ENCODE measurements around the gene CHRM5. TPM values are rescaled to one million over a fixed set of nuclear protein-coding genes. Genes with fewer than 3 reads are reported as not detected.

Gene CHRM5
- total RNA-seq, 2 donors from 2014 or later, result not detected

DNA sequence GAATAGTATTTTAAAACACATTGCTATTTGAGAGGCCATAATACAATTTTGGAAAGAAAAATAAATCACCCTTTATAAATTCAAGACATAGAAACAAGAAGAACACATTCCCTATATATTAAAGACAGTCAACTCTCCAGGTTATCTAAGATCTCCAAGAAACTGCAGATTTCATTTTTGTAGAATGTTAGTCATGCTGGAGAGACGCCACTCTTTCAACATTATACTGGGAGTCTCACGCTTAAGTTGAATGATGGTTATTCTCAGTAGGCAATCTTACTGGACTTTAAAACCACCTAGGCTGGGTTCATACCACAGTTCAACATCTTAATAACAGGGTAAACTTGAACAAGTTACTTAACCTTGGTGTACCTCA is 3.6 kb upstream of the CHRM5 start:
- no peaks in the 10 kb centered on the region for H3K27me3 ChIP-seq
- H3K36me3 ChIP-seq (replicated peaks in 1 of 2; ENCODE audit: insufficient read depth in 1 of 2, low read depth in 2 of 2), result no peaks in the 10 kb centered on the region
- H3K27ac ChIP-seq, result no peak overlapping the region
- DNase-seq (no peak), ATAC-seq (no peak)
- intact Hi-C loops (cut with DNase I), result no loop called here
- H3K9me3 ChIP-seq, result no peaks in the 10 kb centered on the region
- no peak overlapping the region for H3K4me3 ChIP-seq
- H3K4me1 ChIP-seq, result peaks cover 14% of the 10 kb centered on the region
- 81 to 92% methylated on average over 2 of the region's 2 CpGs for WGBS, 2 donors
- TF ChIP-seq, protein P1, sequence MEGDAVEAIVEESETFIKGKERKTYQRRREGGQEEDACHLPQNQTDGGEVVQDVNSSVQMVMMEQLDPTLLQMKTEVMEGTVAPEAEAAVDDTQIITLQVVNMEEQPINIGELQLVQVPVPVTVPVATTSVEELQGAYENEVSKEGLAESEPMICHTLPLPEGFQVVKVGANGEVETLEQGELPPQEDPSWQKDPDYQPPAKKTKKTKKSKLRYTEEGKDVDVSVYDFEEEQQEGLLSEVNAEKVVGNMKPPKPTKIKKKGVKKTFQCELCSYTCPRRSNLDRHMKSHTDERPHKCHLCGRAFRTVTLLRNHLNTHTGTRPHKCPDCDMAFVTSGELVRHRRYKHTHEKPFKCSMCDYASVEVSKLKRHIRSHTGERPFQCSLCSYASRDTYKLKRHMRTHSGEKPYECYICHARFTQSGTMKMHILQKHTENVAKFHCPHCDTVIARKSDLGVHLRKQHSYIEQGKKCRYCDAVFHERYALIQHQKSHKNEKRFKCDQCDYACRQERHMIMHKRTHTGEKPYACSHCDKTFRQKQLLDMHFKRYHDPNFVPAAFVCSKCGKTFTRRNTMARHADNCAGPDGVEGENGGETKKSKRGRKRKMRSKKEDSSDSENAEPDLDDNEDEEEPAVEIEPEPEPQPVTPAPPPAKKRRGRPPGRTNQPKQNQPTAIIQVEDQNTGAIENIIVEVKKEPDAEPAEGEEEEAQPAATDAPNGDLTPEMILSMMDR (IDR thresholded peaks at IDR 0.05), result no peak
- TF ChIP-seq POLR2A (IDR thresholded peaks at IDR 0.05), result no peak

DNA sequence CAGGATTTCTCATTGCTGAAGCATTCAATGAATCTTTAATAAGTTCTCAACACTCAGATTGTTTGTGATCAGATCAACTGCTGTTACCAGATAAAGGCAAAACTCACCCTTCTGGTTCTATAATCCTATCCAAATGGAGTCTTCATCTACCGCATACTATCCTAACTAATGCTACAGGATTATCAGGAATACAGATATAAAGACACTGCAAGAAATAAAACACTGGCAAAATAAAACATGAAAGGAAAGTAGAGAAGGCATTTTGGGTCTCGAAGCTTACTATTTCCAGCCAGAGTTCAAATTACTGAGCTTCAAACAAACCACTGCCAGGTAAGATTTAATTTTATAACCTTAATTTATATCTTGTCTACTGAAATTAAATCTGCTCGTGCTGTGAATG is 524 bp downstream of the CHRM5 start:
- H3K4me3 ChIP-seq, result no peak overlapping the region
- H3K9me3 ChIP-seq, result no peaks in the 10 kb centered on the region
- intact Hi-C loops (cut with DNase I), result no loop called here
- TF ChIP-seq, protein P1 (IDR thresholded peaks at IDR 0.05), result no peak
- no peak for TF ChIP-seq POLR2A (IDR thresholded peaks at IDR 0.05)
- no peak overlapping the region for H3K27ac ChIP-seq
- WGBS, 2 donors, result 64 to 69% methylated on average over 3 of the region's 3 CpGs
- H3K4me1 ChIP-seq, result peaks cover 14% of the 10 kb centered on the region
- ATAC-seq, result no peak
- H3K27me3 ChIP-seq, result no peaks in the 10 kb centered on the region
- H3K36me3 ChIP-seq (replicated peaks in 1 of 2; ENCODE audit: insufficient read depth in 1 of 2, low read depth in 2 of 2), result no peaks in the 10 kb centered on the region
- no peak for DNase-seq

DNA sequence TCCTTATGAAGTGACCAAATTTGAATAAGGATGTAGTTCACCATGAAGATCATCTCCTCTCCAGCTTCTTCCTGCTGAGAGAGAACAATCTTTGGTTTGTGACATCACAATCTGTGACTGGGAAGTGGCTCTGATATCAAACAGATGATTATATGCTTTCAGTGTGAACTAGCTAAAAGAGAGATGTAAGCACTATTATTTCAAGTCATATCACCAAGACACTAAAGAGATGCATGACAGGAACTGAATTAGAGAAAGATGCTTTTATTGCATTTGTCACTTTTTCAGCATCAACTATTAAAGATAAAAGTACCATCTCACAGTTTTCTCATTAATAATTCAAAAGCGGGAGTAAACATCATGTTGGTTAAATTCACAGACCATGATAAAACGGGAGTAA is 3.5 kb downstream of the CHRM5 start:
- 90 to 92% methylated on average over 2 of the region's 2 CpGs for WGBS, 2 donors
- intact Hi-C loops (cut with DNase I), result no loop called here

DNA sequence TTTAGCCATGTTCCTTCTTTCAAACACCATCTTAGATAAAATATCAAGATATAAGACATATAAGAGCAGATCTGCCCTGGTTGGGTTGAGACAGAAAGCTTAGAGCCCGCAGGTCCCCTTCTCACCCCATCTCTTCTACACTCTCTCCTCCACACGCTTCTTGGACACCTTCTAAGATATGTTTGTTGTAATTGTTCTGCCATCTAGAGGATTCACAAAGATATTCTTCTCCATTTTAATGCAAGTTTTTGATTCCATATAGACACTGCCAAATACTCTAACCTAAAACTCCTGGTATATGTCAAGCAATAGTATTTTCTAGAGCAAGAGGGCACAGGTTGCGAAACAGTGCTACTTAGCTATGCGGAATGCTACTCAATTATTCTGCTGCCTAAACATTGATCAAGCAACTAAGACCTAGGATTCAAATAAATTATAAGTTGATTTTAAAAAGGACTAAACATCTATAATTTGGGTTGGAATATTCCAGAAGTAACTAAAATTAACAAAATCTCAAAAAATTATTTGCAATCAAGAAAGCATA is 6.8 kb downstream of the CHRM5 start:
- no peaks in the 10 kb centered on the region for H3K36me3 ChIP-seq (replicated peaks in 1 of 2; ENCODE audit: insufficient read depth in 1 of 2, low read depth in 2 of 2)
- no peak overlapping the region for H3K27ac ChIP-seq
- H3K4me1 ChIP-seq, result no peaks in the 10 kb centered on the region
- 89 to 90% methylated on average over 4 of the region's 4 CpGs for WGBS, 2 donors
- H3K4me3 ChIP-seq, result no peak overlapping the region
- TF ChIP-seq, protein P1 (IDR thresholded peaks at IDR 0.05), result no peak
- TF ChIP-seq POLR2A (IDR thresholded peaks at IDR 0.05), result no peak
- no peak for DNase-seq
- intact Hi-C loops (cut with DNase I), result no loop called here
- H3K9me3 ChIP-seq, result no peaks in the 10 kb centered on the region
- no peak for ATAC-seq
- no peaks in the 10 kb centered on the region for H3K27me3 ChIP-seq

More for the DNA sequence above, 3.5 kb downstream of the CHRM5 start:
- no peak overlapping the region for H3K27ac ChIP-seq
- H3K9me3 ChIP-seq, result no peaks in the 10 kb centered on the region
- DNase-seq (no peak), ATAC-seq (no peak)
- no peaks in the 10 kb centered on the region for H3K4me1 ChIP-seq
- no peaks in the 10 kb centered on the region for H3K27me3 ChIP-seq
- TF ChIP-seq, protein P1 (IDR thresholded peaks at IDR 0.05), result no peak
- no peak for TF ChIP-seq POLR2A (IDR thresholded peaks at IDR 0.05)
- no peaks in the 10 kb centered on the region for H3K36me3 ChIP-seq (replicated peaks in 1 of 2; ENCODE audit: insufficient read depth in 1 of 2, low read depth in 2 of 2)
- H3K4me3 ChIP-seq, result no peak overlapping the region

DNA sequence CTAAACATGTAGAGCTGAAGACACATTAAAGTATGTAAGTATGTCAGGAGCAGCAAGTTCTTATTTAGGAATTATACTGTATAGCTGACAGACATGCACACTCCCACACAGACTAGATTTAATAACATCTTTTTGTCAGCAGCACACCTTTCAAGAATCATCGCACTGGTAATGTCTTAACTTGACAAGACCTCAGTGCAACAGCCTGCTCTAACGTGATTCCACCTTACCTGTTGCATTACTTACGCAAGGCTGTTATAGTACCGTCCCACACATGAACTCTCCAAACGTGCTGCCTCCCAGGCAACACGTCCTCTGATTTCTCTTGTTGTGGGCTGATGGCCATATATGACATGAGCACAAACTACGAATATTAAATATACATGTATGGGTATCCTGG is 11.9 kb downstream of the CHRM5 start:
- no peaks in the 10 kb centered on the region for H3K27me3 ChIP-seq
- H3K4me1 ChIP-seq, result no peaks in the 10 kb centered on the region
- intact Hi-C loops (cut with DNase I), result no loop called here
- 62% methylated on average over 7 of the region's 7 CpGs for WGBS, 2 donors
- H3K4me3 ChIP-seq, result no peak overlapping the region
- no peaks in the 10 kb centered on the region for H3K36me3 ChIP-seq (replicated peaks in 1 of 2; ENCODE audit: insufficient read depth in 1 of 2, low read depth in 2 of 2)
- TF ChIP-seq, protein P1 (IDR thresholded peaks at IDR 0.05), result no peak
- no peak for TF ChIP-seq POLR2A (IDR thresholded peaks at IDR 0.05)
- no peaks in the 10 kb centered on the region for H3K9me3 ChIP-seq
- no peak for ATAC-seq
- no peak for DNase-seq
- H3K27ac ChIP-seq, result no peak overlapping the region
